Measurements from ENCODE around the gene TBC1D22A.

The TBC1D22A gene

DNA sequence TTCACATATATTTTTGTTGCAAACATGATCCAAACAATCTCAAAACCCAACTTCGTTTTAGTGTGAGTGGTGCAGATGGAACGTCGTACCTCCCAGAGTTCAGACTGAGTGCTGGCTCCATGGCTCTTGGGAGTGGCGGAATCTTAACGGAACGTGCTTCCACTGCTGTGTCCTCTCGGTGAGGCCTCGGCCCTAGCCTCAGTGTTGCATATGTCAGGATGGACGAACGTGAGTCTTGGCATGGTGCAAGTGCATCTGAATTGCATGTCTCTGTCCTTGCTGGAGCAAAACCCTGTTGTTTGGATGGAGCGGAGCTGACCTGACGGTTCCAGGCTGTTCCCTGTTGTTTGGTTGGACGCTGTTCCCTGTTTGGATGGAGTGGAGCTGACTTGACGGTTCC, 306.8 kb downstream of the TBC1D22A start:
- DNase-seq: no peak

DNA sequence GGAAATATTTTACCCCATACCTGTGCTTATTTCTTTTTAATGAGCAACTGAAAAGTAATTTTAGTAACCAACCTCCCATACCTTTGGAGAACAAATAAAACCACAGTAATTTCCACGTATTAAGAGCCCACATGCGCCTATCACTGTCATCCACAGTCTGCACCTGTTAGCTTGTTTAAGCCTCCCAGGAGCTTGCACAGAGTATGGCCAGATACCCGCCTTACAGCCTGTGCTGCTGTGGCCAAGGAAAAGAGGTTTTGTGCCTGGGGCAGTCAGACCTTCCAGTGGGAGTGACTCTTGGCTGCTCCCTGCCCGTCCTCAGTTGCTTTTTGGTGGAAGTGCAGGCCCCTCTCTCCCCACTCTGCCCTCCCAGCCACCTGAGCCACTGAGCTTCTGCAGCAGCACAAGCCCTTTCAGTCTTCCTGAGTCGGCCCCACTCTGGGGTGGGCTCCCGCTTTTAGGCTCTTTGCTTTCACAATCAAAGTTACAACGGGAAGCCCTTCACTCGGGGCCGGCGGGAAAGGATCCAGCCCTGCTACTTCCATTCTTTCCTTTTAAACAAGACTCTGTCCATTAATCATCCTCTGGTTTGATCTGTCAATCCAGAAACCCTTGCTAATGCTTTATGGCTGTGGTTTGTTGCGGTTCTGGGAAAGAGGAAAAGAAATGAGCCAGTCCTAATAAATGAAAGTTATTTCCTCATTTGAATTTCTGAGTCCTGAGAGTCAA, 308.8 kb downstream of the TBC1D22A start:
- no peak for DNase-seq

DNA sequence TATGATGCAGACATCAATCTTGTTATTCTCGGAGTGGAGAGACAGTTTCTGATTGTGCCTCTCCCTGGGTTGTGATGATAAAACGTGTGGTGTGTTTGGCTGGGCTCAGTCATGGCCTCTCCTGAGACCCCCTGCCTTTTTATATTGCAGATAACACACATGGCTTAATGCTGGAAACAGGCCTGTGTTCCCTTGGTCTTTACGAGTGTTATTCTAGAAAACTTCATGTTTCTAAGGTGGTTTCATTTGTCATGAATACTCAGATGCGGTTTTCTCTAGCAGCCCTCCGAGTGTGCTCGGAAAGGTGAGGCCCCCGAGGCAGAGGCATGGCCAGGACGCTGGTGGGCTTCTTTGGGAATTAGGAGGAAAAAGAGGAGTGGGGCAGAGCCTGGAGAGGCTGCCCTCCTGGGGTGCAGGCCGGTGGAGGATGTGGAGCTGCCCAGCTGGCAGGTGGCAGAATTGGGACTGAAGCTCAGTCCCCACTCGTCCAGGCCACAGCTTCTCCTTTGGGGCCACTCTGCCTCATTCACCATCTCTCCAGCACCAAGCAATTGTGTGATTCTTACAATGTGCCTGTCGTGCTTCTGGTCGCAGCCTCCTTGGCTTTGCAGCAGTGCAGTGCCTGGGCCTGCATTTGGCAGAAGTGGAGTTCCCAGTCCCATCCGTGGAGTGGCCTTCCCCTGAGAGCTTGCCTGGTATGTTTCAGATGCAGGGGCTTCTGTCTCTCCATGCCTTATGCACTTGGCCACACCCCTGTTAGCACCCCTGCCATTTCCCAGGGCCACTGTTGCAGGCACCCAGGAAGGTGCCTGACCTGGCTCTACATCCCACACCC, 309.6 kb downstream of the TBC1D22A start:
- no peak for DNase-seq

DNA sequence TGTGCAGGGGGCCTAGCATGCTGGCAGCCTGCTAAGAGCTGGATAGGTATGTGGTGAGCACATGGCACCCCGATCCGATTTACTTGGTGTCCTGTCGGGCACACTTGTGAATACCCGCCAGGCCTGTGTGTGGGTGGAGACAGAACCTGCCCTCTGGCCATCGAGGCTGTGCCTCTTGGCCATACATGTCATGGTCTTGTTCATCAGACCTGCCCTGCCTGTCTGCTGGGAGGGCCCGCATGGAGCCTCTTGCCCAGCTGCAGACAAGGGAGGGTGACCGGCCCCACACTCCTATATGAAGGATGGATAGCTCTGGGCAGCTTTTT, 310.2 kb downstream of the TBC1D22A start:
- no peak for DNase-seq

DNA sequence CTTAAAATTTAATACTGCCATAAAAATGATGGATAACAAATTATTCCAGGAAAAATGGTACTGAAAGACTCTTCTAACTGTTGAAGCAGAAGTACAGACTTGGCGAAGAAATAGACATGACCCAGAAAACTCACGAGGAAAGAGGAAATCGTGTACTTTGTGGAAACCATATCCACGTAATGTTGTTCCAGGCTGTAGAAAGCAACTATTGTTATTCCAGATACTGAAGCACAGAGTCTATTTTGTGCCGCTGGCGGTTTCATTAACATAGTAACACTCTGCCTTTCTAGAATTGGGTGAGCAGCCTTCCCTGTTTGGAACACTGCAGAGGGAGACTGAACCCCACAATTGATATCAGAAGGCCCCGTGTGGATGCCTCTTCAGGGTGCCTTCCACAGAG, 310.6 kb downstream of the TBC1D22A start:
- DNase-seq: no peak

DNA sequence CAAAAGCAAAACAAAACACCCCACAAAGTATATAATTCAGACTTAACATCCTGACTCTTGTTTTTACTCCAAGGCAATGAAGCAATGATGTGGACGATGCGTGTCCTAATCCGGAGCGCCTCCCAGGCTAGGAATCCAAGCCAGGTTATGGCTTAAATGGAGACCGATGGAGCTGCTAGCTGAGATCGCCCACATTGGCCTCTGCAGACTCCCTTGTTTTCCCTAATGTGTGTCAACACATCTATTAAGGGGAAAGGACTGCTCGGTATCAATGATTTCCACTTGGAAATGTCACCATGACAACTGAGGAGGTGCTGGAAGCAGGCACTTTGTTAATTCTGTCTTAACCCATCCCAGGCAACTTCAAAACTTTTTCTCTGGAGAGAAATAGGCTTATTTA, 311.7 kb downstream of the TBC1D22A start:
- DNase-seq: no peak

DNA sequence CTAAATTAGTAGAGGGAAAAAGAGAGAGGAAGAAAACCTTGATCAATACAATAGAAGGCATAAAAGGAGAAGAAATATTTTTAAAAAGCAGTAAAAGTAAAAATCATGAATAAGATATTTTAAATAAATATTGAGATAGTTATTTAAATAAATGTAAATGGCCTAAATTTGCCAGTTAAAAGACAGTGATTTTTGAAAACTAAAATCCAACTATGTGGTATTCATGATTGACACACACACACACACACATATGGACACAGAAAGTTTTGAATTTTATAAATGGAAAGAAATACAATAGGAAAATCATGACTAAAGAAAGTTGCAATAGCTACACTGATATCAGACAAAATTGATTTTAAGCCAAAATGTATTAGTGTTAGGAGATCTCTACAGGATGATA, 313.1 kb downstream of the TBC1D22A start:
- DNase-seq: no peak

DNA sequence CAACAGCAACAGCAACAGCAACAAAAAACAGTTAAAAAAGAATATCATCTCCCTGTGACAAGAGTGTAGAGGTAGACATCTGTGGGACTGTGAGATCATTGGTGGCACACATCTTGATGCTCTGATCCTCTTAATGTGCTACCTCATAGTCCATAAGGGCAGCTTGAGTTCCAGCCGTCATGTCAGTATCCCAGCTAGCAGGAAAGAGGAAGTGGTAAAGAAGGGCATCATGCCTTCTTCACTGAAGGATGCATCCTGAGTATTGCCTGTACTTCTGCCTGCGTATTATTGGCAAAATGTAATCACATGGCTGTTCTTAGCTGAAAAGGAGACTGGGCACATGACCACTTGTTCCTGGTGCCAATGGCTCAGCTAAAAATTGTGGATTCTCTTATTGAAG, 314.3 kb downstream of the TBC1D22A start:
- DNase-seq: no peak

DNA sequence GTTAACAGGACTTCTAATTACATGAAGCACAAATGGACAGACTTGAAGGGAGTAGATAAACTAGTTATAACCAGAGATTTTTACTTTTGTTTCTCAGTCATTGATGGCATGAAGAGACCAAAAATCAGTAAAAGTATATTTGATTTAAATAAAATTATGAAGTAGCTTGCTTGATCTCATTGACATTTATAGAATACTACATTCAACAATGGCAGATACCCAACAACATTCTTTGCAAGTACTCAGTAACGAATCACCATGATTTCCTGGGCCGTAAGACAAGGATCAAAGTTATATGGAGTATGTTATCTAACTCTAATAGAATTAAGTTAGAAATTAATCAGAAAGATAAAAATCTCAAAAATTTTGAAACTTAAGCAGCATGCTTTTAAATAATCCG, 317.6 kb downstream of the TBC1D22A start:
- DNase-seq: no peak

DNA sequence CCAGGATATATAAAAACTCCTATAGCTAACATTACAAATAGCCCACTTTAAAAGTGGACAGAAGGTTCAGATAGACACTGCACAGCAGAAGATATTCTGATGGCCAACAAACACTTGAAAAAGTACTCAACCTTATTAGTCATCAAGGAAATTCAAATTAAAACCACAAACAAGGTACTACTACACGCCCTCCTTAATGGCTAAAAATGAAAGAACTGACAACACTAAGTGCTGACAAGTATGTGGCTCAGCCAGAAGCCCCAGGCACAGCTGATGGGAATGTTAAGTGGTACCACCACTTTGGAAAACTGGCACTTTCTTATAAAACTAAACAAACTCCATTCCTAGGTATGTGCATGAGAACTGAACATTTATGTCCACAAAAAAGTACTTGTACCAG, 320.1 kb downstream of the TBC1D22A start:
- no peak for DNase-seq

DNA sequence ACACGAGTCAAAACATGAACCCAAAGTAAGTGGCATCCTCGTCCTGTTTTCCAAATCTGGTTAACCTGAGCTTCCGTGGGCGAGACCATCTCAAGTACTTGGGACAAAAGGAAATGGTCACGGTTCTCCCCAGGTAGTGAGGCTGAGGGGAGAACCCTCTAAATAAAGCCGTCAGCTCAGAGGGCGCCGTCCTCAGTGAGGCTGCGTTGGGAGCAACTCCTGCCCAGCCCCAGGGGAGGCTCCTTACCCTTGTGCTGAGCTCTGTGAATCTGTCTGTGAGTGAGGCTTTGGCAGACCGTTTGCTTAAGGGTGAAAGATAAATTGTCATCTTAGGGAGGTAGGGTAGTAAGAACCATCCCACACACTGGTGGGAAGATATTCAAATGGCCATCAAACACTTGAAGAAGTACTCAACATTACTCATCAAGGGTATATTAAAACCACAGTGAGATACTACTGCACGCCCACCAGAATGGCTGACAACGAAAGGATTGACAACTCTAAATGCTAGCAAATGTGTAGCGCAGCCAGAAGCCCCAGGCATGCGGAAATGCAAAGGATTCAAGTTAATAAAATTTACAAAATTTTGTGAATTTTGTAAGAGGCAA, 321.0 kb downstream of the TBC1D22A start:
- DNase-seq: no peak

DNA sequence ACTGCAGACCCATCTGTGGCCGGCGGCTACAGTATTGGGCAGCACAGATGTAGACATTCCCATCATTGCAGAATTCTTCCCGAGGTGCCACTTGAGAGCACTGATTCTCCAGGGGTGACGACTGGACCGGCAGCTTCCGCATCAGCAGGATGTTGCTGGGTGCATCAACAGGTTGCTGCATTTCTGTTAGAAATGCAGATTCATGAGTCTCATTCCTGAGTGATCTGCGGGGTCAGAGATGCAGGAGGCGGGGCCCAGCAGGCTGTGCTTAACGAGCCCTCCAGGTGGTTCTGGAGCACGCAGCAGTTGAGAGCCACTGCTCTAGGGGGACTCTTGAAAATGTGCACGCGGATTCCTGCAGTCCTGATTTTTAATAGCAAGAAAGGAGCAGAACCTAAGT, 321.8 kb downstream of the TBC1D22A start:
- no peak for DNase-seq

DNA sequence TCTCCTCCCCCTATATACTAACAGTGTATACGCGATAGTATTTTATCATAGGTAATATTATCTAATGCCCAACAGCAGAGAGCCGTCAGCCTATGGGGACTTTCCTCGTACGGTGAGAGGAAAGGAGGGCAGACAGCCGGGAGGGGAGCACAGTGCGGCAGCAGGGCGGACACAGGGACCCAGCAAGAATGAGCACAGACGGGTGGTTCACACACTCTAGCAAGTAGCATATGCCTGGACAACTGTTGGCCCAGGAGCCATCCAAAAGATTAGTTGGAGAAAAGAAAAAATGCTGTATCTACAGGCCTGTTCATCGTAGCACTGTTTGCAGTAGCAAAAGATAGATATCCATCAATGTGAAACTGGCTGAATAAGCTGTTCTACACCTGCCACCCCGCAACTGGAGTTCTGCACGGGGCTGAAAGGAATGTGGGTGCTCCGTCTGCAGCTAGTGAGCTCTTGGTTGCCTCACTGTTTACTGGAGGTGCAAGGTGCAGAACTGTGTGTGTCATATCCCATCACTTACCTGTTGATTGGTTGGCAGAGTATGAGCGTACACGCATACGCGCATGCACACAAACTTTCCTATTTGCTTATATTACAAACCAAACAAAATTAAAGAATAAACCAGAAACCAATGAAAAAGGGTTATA, 324.3 kb downstream of the TBC1D22A start:
- no peak for DNase-seq

DNA sequence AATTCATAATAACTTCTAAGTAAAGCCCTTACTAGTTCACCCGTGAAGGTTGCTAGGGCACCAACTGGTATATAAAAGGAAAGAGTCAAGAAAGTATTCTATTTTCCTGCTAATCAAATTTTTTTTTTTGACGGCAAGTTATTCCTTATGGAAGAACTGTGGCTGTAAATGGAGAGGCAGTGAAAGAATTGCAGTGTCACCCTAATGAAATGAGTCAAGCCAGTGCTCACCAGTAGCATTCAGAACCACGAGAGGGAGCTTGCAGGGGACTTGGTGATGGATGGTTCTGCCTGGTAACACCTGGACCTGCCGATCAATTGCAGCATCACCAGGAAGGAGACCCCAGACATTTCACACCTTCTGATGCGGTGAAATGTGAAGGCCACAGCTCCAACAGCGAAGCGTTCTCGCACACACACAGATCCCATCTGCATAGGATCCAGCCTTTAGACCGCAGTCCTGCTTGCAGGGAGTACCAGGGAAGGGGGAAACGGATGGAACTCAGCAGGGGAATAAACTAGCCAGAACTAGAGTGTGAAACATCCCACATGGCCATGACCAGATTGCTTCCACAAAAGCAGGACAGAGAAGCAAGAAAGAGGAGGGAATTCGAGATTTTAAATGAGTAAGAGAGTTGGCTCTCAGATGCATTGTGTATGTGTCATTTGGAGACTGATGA, 326.2 kb downstream of the TBC1D22A start:
- no peak for DNase-seq

DNA sequence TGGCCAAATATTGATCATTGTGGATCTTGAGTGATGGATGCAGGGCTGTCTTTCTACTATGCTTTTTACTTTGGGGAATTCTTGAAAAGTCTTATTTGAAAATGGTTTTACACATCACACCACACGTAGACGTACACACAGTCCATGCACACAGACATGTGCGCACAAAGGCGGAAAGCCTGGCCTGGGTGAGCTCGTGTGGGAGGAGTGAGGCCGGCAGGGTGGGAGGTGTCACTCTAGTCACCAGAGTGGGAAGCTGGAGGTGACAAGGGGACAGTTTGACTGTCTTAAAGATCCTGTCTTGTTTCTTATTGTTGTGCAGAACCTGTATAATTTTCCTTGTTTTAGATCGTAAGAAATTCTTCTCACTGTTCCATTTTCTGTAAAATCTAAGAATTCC, 326.9 kb downstream of the TBC1D22A start:
- no peak for DNase-seq

DNA sequence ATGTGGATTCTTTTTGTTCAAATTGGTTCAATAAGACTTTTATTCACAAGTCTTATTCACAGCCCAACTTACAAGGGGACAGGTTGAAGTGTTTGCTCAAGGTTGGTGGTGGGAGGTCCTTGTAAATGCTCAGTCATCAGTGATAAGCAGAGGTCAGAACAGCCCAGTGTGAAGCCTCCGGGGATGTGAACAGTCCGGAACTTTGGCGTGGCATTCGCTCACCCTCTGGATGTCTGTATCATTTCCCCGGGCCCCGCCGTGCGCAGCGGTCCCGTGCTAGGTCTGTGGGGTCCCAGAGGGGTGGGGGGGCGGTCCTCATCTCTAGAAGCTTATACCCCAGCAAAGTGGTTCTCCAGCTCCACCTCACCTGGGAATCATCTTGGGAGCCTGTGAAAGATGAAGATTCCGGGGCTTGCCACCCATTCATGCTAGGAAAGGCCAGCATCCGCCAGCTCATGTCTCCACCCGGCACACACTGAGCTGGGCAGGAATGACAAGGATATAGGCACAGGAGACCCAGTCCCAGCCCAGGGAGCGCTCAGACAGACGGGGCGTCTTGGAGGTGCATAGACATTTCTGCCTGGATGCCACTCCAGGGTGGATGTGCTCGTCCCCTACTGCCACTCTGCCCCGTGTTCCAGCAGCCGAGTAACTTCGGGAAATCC, 327.5 kb downstream of the TBC1D22A start:
- no peak for DNase-seq

DNA sequence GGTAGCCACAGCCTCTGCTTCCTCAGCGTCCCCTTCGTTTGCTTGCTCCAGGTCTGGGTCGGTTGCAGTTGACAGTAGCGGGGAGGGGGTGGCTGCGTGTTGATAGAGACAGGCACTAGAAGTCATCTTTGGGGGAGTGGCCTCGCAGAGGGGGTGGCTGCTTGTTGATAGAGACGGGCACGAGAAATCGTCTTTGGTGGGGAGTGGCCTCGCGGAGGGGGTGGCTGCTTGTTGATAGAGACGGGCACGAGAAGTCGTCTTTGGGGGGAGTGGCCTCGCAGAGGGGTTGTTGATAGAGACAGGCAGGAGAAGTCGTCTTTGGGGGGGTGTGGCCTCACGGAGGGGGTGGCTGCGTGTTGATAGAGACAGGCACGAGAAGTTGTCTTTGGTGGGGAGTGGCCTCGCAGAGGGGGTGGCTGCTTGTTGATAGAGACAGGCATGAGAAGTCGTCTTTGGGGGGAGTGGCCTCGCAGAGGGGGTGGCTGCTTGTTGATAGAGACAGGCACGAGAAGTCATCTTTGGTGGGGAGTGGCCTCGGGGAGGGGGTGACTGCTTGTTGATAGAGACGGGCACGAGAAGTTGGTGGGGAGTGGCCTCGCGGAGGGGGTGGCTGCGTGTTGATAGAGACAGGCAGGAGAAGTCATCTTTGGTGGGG, 328.3 kb downstream of the TBC1D22A start:
- no peak for DNase-seq

DNA sequence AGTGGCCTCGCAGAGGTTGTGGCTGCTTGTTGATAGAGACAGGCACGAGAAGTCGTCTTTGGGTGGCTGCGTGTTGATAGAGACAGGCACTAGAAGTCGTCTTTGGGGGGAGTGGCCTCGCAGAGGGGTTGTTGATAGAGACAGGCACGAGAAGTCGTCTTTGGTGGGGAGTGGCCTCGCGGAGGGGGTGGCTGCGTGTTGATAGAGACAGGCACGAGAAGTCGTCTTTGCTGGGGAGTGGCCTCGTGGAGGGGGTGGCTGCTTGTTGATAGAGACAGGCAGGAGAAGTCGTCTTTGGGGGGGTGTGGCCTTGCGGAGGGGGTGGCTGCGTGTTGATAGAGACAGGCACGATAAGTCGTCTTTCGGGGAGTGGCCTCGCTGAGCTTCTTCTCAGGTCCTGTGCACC, 328.8 kb downstream of the TBC1D22A start:
- DNase-seq: no peak

DNA sequence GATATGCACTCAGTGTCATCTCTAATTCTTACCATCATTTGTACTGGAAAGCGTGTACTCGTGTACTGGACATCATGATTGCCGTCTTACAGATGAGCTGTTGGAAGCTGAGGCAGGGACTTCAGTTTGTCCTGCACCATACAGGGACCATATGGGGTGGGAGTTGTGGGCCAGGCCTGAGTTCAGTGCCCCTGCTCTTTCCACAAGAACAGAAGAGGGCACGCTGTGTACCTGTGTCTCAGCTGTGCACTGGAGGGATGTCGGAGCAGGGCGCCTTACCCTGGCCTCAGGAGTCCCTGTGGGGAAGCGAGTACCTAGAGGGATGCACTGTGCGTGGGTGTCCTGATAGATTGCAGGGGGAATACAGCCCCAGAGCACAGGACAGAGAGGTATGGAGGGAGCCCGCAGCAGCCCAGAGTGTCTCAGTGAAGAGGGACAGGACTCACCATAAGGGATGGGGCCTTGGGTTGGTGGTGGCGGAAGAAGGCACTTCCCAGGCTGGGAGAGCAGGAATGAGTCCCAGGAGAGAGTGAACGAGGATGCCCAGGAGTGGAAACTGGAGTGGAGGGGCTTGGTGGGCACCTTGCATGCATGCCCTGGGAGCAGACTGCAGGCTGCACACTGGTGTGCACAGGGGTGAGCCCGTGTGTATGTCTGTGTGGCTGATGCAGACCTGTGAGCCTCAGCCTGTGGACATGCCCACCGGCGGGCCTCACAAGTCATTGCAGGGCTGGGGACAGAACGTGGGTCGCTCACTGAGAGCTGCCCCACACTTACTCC, 329.7 kb downstream of the TBC1D22A start:
- no peak for DNase-seq

DNA sequence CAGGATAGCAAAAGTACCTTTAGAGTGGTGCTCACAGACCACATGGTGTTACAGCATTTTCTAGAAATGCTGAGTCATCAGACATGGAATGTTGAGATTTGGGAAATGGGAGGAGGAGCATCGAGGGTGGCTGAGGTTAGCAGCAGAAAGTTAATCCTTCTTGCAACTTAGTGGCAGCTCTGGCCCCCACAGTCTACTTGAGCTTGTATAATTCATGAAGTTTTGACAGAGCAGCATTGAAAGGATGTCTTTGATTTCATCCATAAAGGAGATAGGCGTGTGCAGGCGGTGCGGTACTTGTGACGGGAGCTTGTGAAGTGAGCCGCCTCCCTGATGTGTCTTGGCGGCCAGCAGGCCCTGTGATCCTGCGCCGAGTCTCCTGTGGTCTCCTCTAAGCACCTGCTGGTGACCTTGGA, 330.5 kb downstream of the TBC1D22A start:
- DNase-seq: no peak

DNA sequence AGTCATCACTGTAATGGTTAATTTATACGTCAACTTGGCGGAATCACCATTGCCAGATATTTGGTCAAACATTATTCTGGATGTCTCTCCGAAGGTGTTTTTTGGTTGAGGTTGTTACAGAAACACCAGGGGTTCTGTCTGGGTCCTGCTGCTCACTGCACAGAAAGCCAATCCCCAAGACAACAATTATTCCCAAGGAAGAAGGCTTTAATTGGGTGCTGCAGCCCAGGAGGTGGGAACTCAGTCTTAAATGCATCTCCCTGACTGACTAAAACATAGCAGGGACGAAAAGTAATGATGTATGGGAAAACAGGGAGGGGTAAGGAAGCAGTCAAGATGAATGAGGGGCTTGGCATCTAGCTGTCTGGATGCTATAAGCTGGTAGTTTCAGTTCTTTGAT, 331.3 kb downstream of the TBC1D22A start:
- no peak for DNase-seq
